ENCODE measurements around the gene PRKN.
"Not testable (repeated sequence)": the region's sequence is repeated elsewhere in the genome, so short reads cannot be mapped to it uniquely, and the experiment has no call there.

PRKN gene

GRCh38 chr6:162538643-162539064 is 188.9 kb downstream of the PRKN start:
- no peak for DNase-seq (ENCODE audit: low read depth in 2 of 2)

DNA sequence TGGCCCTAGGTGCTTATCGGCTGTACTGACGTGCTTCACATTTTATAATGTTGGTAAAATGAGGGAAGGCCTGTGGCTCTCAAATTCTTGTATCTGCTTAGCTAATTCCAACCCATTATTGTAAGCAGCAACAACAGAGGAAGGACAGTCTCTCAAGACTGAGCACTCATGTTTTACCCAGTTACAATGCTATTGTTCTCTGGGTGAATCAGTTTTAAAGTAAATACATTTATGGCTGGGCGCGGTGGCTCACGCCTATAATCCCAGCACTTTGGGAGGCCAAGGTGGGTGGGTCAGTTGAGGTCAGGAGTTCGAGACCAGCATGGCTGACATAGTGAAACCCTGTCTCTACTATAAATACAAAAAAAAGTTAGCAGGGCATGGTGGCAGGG is 194.6 kb downstream of the PRKN start:
- DNase-seq (ENCODE audit: low read depth in 2 of 2), result no peak

- DNase-seq (ENCODE audit: low read depth in 2 of 2), result no peak
Observed at GRCh38 chr6:162532283-162533008, 195.1 kb downstream of the PRKN start.

GRCh38 chr6:162531391-162531790 is 196.2 kb downstream of the PRKN start:
- DNase-seq (ENCODE audit: low read depth in 2 of 2), result not testable (repeated sequence)

DNA sequence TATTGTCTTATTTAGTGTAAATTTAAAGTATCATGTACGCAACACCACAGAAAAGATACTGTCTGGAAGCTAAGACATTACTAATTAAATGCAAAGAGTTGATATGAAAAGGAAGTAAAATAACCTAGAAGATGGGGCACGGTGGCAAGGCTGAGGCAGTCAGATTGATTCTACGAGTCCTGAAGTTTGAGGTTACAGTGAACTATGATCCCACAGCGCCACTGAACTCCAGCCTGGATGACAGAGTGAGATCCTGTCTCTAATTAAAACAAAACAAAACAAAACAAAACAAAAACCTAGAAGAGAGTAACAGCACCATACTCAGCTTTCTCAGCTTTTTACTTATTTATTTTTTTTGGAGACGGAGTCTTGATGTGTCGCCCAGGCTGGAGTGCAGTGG is 199.0 kb downstream of the PRKN start:
- no peak for DNase-seq (ENCODE audit: low read depth in 2 of 2)

GRCh38 chr6:162526960-162527359 is 200.6 kb downstream of the PRKN start:
- no peak for DNase-seq (ENCODE audit: low read depth in 2 of 2)

- DNase-seq (ENCODE audit: low read depth in 2 of 2), result no peak
Observed at GRCh38 chr6:162525181-162525580, 202.4 kb downstream of the PRKN start.

DNA sequence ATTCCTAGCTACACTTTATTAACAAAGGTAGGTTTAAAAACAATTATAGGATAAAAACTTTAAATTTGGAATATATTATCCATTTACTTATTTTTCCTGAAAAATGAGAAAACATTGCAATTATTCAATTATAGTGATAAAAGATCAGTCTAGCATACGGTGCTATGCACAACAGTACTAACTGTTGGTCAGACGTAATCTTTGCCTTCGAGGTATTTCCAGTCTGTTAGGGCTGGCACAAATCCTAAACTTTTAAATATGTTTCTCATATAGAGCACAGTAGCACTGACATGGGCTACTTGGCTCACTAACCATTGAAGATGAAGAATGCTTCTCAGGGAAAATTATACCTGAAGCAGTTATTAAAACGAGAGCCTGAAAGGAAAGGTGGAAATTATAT is 214.8 kb downstream of the PRKN start:
- no peak for DNase-seq (ENCODE audit: low read depth in 2 of 2)

DNA sequence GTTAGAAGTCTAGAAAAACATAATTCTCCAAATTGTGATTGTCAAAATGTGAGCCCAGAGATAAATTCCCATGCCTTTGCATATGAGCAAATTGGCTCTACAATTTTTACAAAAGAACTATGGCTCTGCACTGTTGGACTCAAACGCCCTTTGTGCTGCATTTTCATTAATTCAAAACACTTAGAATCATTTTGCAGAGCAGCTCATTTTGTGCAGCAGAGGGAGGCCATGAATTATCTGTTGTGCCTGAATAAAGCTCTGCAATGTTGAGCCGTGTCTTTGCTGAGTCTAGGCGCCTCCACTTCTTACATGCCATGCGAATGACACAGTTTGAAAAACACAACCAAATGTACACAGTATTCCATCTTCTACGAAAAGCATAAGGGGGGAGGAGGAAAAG is 230.2 kb downstream of the PRKN start:
- DNase-seq (ENCODE audit: low read depth in 2 of 2), result no peak

- DNase-seq (ENCODE audit: low read depth in 2 of 2), result no peak
Observed at GRCh38 chr6:162493917-162494316, 233.6 kb downstream of the PRKN start.

GRCh38 chr6:162491637-162492036 is 235.9 kb downstream of the PRKN start:
- DNase-seq (ENCODE audit: low read depth in 2 of 2), result no peak

DNA sequence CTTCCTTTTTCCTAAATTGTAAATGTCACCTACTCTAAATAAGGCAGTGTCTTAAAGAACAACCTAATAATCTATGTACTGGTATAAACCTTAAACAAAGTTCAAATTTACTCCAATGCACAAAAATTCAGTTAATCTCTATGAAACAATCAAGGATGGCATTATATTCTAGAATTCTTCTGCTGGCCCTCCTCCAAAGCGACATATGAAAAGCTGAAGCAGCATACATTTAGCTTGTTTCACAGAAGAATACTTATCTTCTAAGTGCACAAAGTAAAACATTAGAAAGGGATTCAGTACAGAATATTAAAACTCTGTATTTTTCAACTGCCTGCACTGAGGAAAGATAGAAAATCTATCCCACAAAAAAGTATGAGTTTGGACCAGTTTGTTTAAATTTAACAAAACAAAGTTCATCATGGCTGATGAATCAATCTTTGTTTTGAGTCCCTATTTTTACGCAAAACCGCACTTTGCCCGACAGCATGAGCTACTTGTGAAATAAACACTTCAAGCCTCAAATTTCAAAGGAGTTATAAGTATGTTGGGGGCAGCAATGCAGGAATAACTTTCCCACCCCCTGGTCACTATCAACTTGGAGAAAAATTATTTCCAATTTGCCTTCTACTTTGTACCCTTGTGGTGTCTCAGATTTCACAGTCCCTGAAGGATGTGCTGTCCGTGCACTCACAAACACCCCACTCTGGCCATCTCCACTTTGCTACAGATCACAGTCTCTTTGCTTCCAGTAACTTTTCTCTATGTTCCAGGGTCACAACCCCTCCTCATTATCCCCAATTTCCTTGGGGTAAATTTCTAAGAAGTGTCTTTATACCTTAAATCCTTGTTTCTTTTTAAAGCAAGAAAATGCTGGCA is 238.2 kb downstream of the PRKN start:
- no peak for DNase-seq (ENCODE audit: low read depth in 2 of 2)

DNA sequence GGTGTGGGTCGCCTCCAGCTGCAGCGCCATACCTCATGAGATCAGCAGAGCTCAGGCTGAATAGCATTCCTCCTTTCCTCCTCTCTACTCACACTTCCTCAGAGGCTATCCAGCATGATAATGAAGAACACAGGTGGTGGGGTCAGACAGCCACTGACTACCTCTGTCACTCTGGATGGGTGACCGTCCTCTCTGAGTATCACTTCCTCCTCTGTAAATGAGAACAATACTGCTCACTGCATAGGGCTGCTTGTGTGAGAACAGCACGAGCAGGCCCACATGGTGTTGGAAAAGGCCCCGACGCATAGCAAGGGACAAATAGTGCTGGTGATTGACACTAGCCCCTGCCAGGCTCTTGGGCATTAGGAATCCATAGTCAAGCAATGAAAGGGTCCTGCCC is 239.1 kb downstream of the PRKN start:
- no peak for DNase-seq (ENCODE audit: low read depth in 2 of 2)

DNA sequence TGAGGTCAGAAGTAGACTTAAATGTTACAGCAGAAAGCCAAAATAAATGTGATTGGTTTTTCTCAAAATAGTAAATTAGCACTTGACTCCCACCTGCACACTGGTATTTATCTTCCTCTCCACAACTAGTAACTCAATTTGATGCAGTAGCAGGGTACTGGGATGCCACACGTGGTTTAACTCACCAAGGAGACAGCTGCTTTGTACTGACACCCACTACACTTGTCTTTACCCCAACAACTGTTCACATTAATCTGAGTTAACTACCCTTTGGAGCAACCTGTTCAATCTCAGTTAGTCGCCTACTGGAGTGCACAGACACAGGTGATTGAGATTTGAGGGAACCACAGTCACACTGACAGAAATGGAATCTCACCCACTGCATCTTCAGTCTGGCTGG is 242.1 kb downstream of the PRKN start:
- DNase-seq (ENCODE audit: low read depth in 2 of 2), result no peak

DNA sequence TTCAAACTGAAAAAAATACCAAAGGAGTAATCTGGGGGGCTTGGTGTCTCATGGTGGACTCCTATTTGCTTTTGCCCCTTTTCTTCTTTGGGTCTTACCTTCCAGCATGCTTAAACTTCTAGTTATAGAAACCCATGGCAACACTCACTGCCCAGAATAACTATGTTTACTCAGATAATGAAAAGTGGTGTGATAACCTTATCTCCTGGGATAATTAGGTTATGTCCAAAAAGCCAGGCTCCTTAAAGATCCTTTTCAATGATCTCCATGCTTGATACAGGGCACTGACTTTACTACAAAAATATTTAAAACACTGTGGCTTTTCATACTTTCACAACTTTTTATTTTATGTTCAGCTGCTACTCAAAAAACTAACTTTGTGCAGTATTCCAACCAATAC is 245.6 kb downstream of the PRKN start:
- no peak for DNase-seq (ENCODE audit: low read depth in 2 of 2)

- no peak for DNase-seq (ENCODE audit: low read depth in 2 of 2)
Observed at GRCh38 chr6:162481320-162481719, 246.2 kb downstream of the PRKN start.

DNA sequence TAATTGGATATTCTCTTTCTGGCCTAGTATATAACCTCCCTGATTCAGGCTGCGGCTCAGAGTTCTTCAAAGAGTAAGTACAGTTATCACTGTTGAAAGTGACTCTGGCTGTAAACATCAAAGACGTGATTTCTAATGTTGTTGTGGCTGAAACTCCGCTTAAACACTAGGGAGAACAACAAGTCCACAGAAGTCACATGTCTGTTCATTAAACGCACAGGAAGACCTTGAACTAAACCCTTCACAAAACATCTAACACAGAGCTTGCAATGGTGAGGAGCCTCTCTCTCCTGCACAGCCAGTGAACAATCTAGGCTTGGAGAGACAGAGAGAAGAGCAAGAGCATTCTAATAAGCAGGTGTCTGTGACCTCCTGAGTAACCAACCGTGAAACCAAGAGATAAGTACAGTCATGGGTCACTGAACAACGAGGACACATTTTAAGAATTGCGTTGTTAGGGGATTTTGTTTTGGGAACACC is 249.3 kb downstream of the PRKN start:
- DNase-seq (ENCODE audit: low read depth in 2 of 2), result no peak

DNA sequence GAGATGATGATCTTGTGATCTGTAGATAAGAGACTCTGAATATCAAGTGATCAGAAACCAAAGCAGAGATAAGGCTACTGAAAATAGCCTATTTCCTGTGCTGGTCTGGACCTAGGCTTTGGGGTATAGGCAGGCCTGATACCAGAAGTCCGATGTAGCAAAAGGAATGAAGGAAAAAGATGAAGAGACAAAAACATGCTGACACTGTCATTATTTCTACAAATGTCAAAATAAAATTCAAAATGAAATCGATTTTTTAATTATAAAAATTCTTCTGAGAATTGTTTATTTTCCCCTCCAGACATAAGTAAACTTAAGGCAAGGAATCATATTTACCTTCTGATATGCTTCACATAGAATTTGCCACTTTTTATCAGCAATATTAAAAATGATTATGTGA is 252.8 kb downstream of the PRKN start:
- DNase-seq (ENCODE audit: low read depth in 2 of 2), result no peak

DNA sequence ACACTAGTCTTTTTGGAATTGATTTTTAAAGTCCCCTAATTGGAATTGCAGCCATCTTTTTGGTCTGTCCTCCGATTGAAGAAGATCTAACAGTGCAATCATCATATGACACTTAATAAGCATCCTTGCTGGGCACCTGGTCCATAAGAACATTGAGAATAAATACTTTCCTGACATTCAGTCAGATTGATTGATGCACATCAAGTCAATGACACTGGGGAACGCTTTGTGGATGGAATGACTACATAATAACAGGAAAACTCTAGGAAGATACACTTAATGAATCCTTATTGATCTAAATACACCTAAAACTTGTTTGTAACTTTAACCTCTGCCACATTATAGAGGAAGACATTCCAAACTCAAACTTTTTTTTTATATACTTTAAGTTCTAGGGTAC is 255.7 kb downstream of the PRKN start:
- DNase-seq (ENCODE audit: low read depth in 2 of 2), result no peak

- DNase-seq (ENCODE audit: low read depth in 2 of 2), result no peak
Observed at GRCh38 chr6:162468326-162468725, 259.2 kb downstream of the PRKN start.

- DNase-seq (ENCODE audit: low read depth in 2 of 2), result no peak
Observed at GRCh38 chr6:162467679-162468078, 259.9 kb downstream of the PRKN start.

DNA sequence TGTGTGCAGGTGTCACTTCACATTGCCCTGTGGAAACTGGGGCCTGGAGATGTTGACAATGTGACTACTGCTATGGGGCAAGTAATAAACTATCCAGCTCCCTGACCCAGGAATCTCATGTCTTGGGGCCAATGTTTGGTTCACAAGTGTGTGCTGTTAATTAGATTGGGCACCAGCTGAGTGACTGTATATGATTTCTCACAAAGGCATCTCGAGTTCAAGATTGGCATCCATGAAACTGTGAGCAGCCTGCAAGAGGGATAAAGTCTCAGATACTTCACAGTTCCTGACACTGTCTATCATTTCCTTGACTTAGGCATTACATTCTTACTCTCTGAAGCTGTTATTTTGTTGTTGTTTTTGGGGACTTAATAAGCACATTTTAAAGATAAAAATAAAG is 264.0 kb downstream of the PRKN start:
- DNase-seq (ENCODE audit: low read depth in 2 of 2), result no peak

DNA sequence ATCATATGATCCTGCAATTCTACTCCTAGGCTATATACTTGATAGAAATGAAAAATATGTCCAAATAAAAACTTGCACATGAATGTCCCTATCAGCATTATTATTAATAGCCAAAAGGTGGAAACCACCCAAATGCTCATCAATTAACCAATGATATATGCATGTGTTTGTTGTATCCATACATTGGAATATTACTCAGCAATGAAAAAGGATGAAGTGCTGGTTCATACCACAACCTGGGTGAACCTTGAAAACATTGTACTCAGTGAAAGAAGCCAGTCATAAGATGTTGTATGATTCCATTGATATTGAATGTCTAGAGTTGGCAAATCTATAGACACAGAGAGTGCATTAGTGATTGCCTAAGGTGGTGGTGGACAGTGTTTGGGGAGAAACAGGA is 267.6 kb downstream of the PRKN start:
- no peak for DNase-seq (ENCODE audit: low read depth in 2 of 2)

Measured in stimulated activated CD4-positive, alpha-beta T cell treated with anti-CD3 and anti-CD28 coated beads, Interleukin-1b, Interleukin-23, amount 100 ng/mL, for 1 hour (primary cell).